ENCODE measurements around the gene FIBP. TPM values are rescaled to one million over a fixed set of nuclear protein-coding genes. Genes with fewer than 3 reads are reported as not detected.
A peak's percentile ranks its signal among the peaks of the same experiment; 100 is the strongest.

FIBP gene
- total RNA-seq, 1 experiment from 2014 or later: 93.1 TPM

DNA sequence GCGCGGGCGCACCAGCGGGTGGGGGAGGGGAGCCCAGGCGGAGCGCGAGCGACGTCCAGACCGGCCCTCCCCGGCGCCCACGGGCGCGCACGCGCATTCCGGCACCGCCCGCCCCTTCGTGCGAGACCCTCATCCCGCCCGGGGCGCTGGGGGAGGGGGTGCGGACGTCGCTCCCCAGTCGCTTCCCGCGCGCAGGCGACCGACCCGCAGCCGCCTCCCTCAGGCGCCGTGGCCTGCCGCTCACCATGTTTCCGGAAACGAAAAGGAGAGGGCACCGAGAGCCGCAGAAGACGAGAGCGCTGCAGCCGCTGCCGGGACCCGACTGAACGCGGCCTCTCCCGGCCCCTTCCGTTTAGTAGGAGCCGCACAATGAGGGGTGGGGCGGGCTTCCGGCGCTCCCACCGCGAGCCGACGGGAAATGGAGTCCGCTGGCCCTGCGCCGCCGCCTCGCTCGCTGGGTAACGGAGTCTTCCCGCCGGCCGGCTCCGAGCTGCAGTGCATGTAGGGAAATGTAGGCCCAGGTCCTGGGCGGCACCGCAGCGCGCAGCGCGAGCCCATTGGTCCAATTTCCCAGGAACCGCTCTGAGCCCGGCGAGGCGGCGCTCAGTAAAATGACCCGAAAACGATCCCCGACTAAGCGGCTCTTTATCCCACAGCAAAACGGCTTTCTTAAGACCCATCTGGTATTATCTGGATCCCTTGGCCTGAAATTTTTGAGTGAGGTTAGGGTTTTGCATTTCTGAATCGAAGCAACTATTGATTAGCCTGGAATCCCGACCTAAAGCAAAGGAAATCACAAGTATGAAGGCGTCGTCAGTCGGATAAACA, 30.2 kb downstream of the FIBP start, which contains the start of gene CFL1 (continued):
- TF ChIP-seq, protein P1, sequence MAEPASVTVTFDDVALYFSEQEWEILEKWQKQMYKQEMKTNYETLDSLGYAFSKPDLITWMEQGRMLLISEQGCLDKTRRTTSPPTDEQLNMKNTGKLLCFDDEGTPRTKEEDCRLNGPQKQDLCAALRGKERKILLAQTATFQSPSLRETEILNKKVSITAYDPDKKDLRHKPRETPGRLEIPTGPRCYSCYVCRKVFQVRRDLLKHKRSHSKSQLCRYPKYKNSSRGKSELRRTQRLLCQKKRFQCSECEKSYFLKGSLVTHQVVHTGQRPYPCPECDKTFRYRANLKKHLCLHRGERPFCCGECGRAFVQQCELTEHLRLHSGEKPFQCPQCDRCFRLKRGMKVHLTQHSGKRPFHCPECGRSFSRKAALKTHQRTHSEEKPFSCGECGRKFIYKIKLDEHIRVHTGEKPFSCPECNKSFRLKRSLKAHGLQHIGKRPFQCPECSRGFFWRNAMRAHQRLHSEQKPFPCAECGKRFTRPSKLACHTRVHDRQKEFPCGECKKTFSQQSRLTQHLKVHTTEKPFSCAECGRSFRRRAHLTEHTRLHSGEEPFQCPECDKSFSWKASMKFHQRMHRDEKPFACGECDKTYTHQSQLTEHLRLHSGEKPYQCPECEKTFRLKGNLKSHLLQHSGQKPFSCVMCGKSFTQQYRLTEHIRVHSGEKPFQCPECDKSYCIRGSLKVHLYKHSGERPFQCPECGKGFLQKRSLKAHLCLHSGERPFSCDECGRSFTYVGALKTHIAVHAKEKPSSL (CRISPR knock-in tag; conservative IDR thresholded peaks at IDR 0.05): no peak
- TF ChIP-seq, protein P2, sequence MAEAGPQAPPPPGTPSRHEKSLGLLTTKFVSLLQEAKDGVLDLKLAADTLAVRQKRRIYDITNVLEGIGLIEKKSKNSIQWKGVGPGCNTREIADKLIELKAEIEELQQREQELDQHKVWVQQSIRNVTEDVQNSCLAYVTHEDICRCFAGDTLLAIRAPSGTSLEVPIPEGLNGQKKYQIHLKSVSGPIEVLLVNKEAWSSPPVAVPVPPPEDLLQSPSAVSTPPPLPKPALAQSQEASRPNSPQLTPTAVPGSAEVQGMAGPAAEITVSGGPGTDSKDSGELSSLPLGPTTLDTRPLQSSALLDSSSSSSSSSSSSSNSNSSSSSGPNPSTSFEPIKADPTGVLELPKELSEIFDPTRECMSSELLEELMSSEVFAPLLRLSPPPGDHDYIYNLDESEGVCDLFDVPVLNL (CRISPR knock-in tag; IDR thresholded peaks at IDR 0.05; ENCODE audit: borderline replicate concordance, low read depth): peak; percentile 72; the same call in 1 of the 2 replicates
- peak; percentile 26; the same call in 1 of the 2 replicates for TF ChIP-seq CREM (CRISPR knock-in tag; IDR thresholded peaks at IDR 0.05)
- TF ChIP-seq, protein P3, sequence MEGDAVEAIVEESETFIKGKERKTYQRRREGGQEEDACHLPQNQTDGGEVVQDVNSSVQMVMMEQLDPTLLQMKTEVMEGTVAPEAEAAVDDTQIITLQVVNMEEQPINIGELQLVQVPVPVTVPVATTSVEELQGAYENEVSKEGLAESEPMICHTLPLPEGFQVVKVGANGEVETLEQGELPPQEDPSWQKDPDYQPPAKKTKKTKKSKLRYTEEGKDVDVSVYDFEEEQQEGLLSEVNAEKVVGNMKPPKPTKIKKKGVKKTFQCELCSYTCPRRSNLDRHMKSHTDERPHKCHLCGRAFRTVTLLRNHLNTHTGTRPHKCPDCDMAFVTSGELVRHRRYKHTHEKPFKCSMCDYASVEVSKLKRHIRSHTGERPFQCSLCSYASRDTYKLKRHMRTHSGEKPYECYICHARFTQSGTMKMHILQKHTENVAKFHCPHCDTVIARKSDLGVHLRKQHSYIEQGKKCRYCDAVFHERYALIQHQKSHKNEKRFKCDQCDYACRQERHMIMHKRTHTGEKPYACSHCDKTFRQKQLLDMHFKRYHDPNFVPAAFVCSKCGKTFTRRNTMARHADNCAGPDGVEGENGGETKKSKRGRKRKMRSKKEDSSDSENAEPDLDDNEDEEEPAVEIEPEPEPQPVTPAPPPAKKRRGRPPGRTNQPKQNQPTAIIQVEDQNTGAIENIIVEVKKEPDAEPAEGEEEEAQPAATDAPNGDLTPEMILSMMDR (IDR thresholded peaks at IDR 0.05): no peak
- TF ChIP-seq, protein P4, sequence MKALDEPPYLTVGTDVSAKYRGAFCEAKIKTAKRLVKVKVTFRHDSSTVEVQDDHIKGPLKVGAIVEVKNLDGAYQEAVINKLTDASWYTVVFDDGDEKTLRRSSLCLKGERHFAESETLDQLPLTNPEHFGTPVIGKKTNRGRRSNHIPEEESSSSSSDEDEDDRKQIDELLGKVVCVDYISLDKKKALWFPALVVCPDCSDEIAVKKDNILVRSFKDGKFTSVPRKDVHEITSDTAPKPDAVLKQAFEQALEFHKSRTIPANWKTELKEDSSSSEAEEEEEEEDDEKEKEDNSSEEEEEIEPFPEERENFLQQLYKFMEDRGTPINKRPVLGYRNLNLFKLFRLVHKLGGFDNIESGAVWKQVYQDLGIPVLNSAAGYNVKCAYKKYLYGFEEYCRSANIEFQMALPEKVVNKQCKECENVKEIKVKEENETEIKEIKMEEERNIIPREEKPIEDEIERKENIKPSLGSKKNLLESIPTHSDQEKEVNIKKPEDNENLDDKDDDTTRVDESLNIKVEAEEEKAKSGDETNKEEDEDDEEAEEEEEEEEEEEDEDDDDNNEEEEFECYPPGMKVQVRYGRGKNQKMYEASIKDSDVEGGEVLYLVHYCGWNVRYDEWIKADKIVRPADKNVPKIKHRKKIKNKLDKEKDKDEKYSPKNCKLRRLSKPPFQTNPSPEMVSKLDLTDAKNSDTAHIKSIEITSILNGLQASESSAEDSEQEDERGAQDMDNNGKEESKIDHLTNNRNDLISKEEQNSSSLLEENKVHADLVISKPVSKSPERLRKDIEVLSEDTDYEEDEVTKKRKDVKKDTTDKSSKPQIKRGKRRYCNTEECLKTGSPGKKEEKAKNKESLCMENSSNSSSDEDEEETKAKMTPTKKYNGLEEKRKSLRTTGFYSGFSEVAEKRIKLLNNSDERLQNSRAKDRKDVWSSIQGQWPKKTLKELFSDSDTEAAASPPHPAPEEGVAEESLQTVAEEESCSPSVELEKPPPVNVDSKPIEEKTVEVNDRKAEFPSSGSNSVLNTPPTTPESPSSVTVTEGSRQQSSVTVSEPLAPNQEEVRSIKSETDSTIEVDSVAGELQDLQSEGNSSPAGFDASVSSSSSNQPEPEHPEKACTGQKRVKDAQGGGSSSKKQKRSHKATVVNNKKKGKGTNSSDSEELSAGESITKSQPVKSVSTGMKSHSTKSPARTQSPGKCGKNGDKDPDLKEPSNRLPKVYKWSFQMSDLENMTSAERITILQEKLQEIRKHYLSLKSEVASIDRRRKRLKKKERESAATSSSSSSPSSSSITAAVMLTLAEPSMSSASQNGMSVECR (CRISPR knock-in tag; IDR thresholded peaks at IDR 0.05; ENCODE audit: borderline replicate concordance): peak; percentile 50; the same call in 1 of the 2 replicates
- peak; percentile 89 for TF ChIP-seq ETV6 (CRISPR knock-in tag; IDR thresholded peaks at IDR 0.05)
- peak; percentile 69 for TF ChIP-seq NFE2L1 (CRISPR knock-in tag; IDR thresholded peaks at IDR 0.05)
- TF ChIP-seq NFATC4 (CRISPR knock-in tag; IDR thresholded peaks at IDR 0.05): peak; percentile 72; the same call in 1 of the 2 replicates
- TF ChIP-seq, protein P5, sequence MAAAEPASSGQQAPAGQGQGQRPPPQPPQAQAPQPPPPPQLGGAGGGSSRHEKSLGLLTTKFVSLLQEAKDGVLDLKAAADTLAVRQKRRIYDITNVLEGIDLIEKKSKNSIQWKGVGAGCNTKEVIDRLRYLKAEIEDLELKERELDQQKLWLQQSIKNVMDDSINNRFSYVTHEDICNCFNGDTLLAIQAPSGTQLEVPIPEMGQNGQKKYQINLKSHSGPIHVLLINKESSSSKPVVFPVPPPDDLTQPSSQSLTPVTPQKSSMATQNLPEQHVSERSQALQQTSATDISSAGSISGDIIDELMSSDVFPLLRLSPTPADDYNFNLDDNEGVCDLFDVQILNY (CRISPR knock-in tag; IDR thresholded peaks at IDR 0.05): peak; percentile 94
- TF ChIP-seq, protein P6, sequence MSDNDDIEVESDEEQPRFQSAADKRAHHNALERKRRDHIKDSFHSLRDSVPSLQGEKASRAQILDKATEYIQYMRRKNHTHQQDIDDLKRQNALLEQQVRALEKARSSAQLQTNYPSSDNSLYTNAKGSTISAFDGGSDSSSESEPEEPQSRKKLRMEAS (CRISPR knock-in tag; IDR thresholded peaks at IDR 0.05): peak; percentile 59
- peak; percentile 73 for TF ChIP-seq NFYB (CRISPR knock-in tag; conservative IDR thresholded peaks at IDR 0.05; ENCODE audit: low read depth)
- TF ChIP-seq FOXP1 (CRISPR knock-in tag; IDR thresholded peaks at IDR 0.05; ENCODE audit: borderline replicate concordance): peak; percentile 32; the same call in 1 of the 2 replicates

DNA sequence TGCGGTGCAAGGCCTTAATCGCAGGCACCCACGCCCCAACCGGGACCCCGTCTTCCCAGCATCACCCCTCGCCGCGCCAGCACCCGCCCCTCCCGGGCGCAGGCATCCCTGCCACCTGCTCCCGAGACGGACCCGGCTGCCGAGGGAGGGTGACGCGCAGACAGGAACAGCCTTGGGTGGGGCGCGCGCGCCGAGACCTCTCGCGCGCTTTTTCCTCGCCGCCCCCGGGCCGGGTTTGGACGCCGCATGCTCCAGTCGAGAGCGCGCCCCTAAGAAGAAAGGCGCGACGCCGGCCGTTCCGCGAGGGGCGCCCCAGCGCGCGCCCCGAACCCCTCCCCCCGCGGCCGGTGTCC, 30.8 kb downstream of the FIBP start:
- no peak for ATAC-seq
- POLR2A ChIA-PET: interaction anchor here (0.9 to 4.2 kb wide), 5 partner anchors 14 to 146 kb away, joined by 3 to 90 read pairs (median 18); partner anchors contain the start of genes CCDC85B, EFEMP2, FIBP and KAT5
- H3K9me3 Mint-ChIP-seq: no peaks in the 10 kb centered on the region
- H3K36me3 Mint-ChIP-seq: peaks cover 39% of the 10 kb centered on the region
- H3K27ac Mint-ChIP-seq: no peak overlapping the region
- H3K27me3 Mint-ChIP-seq (ENCODE audit: low read depth): no peaks in the 10 kb centered on the region
- CTCF ChIA-PET: interaction anchor here (1.0 to 16.6 kb wide), 4 partner anchors 13 to 188 kb away, joined by 4 to 539 read pairs (median 64); partner anchors contain the start of genes AP5B1, CCDC85B, EFEMP2 and FIBP
- peaks cover 21% of the 10 kb centered on the region for H3K4me1 Mint-ChIP-seq
- peak overlapping the region; percentile 91 for H3K4me3 Mint-ChIP-seq
- DNase-seq (ENCODE audit: low spot score): no peak
- TF ChIP-seq SMAD4 (CRISPR knock-in tag; IDR thresholded peaks at IDR 0.05): peak; percentile 59; the same call in 1 of the 2 replicates
- TF ChIP-seq NR3C1 (CRISPR knock-in tag; conservative IDR thresholded peaks at IDR 0.05; ENCODE audit: low read depth): 0 out of 2 replicates have a peak, but pooled peaks have one; percentile 69
- TF ChIP-seq, protein P7, sequence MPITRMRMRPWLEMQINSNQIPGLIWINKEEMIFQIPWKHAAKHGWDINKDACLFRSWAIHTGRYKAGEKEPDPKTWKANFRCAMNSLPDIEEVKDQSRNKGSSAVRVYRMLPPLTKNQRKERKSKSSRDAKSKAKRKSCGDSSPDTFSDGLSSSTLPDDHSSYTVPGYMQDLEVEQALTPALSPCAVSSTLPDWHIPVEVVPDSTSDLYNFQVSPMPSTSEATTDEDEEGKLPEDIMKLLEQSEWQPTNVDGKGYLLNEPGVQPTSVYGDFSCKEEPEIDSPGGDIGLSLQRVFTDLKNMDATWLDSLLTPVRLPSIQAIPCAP (CRISPR knock-in tag; IDR thresholded peaks at IDR 0.05): 0 out of 2 replicates have a peak, but pooled peaks have one; percentile 1
- 0 out of 2 replicates have a peak, but pooled peaks have one; percentile 17 for TF ChIP-seq CBFB (CRISPR knock-in tag; IDR thresholded peaks at IDR 0.05; ENCODE audit: low read depth)
- TF ChIP-seq MYBL2 (CRISPR knock-in tag; IDR thresholded peaks at IDR 0.05): no peak
- 0 out of 2 replicates have a peak, but pooled peaks have one; percentile 29 for TF ChIP-seq JUN (CRISPR knock-in tag; IDR thresholded peaks at IDR 0.05)
- no peak for TF ChIP-seq PRRX2 (CRISPR knock-in tag; IDR thresholded peaks at IDR 0.05)
- TF ChIP-seq TP53 (CRISPR knock-in tag; IDR thresholded peaks at IDR 0.05): 0 out of 2 replicates have a peak, but pooled peaks have one; percentile 71
- TF ChIP-seq, protein P8, sequence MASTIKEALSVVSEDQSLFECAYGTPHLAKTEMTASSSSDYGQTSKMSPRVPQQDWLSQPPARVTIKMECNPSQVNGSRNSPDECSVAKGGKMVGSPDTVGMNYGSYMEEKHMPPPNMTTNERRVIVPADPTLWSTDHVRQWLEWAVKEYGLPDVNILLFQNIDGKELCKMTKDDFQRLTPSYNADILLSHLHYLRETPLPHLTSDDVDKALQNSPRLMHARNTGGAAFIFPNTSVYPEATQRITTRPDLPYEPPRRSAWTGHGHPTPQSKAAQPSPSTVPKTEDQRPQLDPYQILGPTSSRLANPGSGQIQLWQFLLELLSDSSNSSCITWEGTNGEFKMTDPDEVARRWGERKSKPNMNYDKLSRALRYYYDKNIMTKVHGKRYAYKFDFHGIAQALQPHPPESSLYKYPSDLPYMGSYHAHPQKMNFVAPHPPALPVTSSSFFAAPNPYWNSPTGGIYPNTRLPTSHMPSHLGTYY (CRISPR knock-in tag; IDR thresholded peaks at IDR 0.05): no peak
- 0 out of 2 replicates have a peak, but pooled peaks have one; percentile 19 for TF ChIP-seq EMX1 (CRISPR knock-in tag; IDR thresholded peaks at IDR 0.05)
